Measurements from ENCODE around the gene TRIM44.

GRCh38 chr11:35764417-35764816 is 101.8 kb downstream of the TRIM44 start:
- TF ChIP-seq CTCF (IDR thresholded peaks at IDR 0.05) (no peak), EP300 (IDR thresholded peaks at IDR 0.05) (no peak), POLR2A (IDR thresholded peaks at IDR 0.05) (no peak)
